Fibroblast of villous mesenchyme (primary cell): Measurements from ENCODE around the gene COL4A3. TPM values are rescaled to one million over a fixed set of nuclear protein-coding genes. Genes with fewer than 3 reads are reported as not detected.

Experiments used
- DNase-seq: peaks from one replicate; pipeline ENCODE4 v3.0.0-alpha.2; 2010; ENCODE audit warnings: low read depth
- H3K4me3 ChIP-seq: 2 replicates; pipeline ENCODE4 v1.5.1; 2011; ENCODE audit warnings: low read depth, mild to moderate bottlenecking, low read length
- total RNA-seq: library from RNA; depleted of rRNA; stranded (reverse); fragments of >200 nt; gene quantifications from 2 replicates; pipeline ENCODE4 v1.2.3, GENCODE V29; 2012
- TF ChIP-seq, protein P1 (sequence below): IDR thresholded peaks from 2 replicates; pipeline ENCODE4 v1.5.1; 2012; ENCODE audit warnings: low read depth, mild to moderate bottlenecking, low read length; ENCODE audit not compliant: insufficient read depth

Gene COL4A3
- total RNA-seq, 1 donor = under 0.01 TPM

GRCh38 chr2:227237786-227238185, 73.4 kb downstream of the COL4A3 start:
- TF ChIP-seq, protein P1, sequence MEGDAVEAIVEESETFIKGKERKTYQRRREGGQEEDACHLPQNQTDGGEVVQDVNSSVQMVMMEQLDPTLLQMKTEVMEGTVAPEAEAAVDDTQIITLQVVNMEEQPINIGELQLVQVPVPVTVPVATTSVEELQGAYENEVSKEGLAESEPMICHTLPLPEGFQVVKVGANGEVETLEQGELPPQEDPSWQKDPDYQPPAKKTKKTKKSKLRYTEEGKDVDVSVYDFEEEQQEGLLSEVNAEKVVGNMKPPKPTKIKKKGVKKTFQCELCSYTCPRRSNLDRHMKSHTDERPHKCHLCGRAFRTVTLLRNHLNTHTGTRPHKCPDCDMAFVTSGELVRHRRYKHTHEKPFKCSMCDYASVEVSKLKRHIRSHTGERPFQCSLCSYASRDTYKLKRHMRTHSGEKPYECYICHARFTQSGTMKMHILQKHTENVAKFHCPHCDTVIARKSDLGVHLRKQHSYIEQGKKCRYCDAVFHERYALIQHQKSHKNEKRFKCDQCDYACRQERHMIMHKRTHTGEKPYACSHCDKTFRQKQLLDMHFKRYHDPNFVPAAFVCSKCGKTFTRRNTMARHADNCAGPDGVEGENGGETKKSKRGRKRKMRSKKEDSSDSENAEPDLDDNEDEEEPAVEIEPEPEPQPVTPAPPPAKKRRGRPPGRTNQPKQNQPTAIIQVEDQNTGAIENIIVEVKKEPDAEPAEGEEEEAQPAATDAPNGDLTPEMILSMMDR = no peak
- no peak overlapping the region for H3K4me3 ChIP-seq

DNA sequence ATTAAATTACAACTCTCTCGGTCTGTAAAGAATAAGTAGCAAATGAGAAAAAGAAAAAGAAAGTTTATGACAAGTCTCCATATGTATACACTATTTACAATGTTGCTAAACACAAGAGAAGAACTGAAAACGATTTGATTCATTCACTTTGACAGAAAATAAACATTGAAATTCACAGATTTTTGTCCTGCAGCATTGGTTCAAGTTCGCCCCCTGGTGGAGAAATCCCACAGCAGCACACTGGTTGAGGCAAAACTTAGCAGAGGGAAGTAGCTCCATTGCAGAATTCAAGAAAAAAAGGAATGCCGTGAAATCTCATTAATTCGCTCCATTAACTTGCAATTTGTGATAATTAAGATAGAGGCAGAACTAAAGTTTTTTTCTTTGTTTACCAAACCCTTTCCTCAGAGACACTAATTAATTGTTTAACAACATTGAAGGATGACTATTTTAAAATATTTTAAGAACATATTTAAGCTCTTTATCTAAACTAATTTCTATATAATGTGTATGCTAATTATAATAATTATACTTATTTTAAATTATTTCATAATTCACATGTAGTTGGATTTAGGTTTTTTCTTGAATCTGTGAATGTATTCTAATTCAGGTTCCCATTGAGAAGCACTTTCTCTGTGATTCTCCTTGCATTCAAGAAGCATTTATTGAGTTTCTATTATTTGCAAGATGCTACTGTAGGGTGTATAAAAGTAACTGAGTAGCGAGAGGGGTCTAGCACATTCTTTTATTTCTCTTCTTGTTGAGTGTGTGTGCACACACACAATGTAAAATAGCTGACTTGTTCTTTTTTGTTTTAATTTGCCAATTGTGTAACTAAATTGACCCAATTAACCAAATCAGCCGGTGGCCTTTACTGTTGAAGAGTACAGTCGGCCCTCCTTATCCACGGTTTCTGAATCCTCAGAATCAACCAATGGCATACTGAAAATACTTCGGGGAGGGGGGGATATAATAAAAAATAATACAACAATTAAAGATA, 74.1 kb downstream of the COL4A3 start:
- peak; percentile 69 for DNase-seq
- no peak overlapping the region for H3K4me3 ChIP-seq
- TF ChIP-seq, protein P1 = peak; percentile 99

More at GRCh38 chr2:227237786-227238185, 73.4 kb downstream of the COL4A3 start:
- DNase-seq = no peak

DNA sequence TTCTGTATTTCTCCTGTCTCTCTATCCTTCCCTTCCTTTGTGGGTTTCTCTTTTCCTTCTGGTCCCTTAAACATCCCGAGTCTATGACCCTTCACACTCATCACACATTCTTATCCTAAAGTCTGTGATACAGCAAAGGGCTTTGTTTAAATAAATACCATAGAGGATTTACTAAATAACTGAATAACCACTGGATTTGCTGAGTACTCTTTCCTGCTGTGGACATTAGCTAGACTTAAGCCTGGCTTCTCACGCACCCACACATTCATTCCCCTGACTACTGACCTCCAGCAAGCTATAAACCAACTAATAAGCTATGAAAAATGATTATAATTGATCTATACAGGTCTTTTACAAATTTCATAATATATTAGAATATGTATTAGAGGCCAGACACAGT, 76.6 kb downstream of the COL4A3 start:
- DNase-seq = no peak
- H3K4me3 ChIP-seq = no peak overlapping the region
- TF ChIP-seq, protein P1 = no peak

- no peak overlapping the region for H3K4me3 ChIP-seq
- no peak for DNase-seq
- TF ChIP-seq, protein P1 = no peak
Observed at GRCh38 chr2:227248876-227249275, 84.5 kb downstream of the COL4A3 start.

DNA sequence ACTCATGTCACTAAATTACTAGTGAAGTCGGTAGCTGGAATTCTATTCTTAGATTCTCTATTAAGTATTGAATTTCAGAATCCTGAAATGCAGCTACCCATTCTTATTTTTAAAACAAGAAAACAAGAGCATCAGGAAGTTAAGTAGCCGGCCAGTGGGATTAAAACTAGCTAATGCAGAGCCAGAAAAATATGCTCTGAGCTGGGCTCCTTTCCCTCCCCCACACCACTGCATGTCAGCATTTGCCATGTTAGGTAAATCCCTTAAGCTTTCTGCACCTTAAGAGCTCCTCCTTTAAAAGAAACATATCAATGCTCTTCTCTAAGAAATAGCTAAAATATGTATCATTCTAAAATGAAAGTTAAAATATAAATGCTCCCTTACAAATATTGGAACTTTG, 88.4 kb downstream of the COL4A3 start:
- no peak overlapping the region for H3K4me3 ChIP-seq
- TF ChIP-seq, protein P1 = no peak
- DNase-seq = no peak

GRCh38 chr2:227256605-227257004, 92.2 kb downstream of the COL4A3 start:
- TF ChIP-seq, protein P1 = no peak
- no peak for DNase-seq
- no peak overlapping the region for H3K4me3 ChIP-seq
